ENCODE results near the gene LUZP2.
"Not testable (repeated sequence)": the region's sequence is repeated elsewhere in the genome, so short reads cannot be mapped to it uniquely, and the experiment has no call there.

Gene LUZP2

DNA sequence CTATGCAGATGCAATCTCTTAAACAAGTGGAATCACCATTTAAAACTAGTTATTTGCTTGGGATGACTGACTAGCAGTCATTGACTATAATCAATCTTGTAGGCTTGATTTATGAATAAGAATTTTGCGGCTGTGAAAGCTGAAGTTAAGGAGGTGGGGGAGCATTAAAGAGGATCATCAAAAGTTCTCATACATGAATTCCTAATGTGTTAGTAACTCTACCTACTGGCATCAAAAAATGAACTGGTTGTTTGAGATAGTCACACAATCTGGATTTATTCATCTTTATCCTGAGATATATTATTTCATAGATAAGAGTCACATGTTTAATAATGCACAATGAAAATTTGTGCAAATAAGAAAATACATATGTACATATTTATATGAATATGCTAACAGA, 393.6 kb downstream of the LUZP2 start:
- H3K4me3 ChIP-seq (ENCODE audit: low read depth, low read length), result no peak overlapping the region

DNA sequence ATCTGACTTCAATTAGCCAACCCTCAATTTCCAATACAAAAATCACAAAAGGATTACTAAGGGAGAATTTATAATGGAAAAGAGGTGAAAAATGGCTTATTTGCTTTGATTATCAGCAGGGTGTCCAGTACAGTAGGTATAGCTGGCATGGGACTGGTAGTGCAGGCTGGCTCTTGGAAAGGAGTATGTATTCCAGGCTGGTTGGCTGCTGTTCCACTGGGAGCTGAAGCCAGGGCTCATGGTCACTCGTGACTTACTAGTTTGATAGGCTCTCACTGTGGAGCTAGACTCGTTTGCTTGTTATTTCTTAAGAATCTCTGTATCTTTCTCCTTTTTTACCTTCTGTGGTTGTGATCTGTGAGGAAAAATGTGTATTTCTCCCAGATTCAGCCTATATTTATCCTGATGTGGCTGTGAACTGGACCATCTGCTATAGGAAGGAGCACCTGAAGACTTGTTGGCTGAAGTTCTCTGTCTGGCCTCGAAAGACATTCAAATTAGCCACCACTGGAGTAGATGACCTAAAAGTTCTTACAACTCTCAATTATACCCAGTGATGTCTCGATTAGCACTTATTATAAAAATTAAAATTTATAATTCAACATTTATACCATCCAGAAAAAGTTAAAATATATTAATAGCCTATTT, 395.1 kb downstream of the LUZP2 start:
- H3K4me3 ChIP-seq (ENCODE audit: low read depth, low read length), result not testable (repeated sequence)

DNA sequence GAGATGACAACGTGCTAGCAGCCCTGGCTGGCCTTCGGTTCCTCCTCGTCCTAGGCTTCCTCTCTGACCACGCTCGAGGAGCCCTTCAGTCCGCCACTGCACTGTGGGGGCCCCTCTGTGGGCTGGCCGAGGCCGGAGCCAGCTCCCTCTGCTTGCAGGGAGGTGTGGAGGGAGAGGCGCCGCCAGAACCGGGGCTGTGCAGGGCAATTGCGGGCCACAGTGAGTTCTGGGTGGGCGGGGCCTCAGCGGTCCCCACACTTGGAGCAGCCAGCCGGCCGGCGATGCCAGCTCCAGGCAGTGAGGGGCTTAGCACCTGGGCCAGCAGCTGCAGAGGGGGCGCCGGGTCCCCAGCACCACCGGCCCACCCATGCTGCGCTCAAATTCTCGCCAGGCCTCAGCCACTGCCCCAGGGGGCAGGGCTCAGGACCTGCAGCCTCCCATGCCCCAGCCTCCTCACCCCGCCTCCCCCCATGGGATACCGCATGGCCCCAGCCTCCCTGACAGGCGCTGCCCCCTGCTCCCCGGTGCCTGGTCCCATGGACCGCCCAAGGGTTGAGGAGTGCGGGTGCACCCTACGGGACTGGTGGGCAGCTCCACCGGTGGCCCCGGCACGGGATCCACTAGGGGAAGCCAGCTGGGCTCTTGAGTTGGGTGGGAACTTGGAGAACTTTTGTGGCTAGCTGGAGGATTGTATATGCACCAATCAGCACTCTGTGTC, 399.4 kb downstream of the LUZP2 start:
- H3K4me3 ChIP-seq (ENCODE audit: low read depth, low read length), result no peak overlapping the region

DNA sequence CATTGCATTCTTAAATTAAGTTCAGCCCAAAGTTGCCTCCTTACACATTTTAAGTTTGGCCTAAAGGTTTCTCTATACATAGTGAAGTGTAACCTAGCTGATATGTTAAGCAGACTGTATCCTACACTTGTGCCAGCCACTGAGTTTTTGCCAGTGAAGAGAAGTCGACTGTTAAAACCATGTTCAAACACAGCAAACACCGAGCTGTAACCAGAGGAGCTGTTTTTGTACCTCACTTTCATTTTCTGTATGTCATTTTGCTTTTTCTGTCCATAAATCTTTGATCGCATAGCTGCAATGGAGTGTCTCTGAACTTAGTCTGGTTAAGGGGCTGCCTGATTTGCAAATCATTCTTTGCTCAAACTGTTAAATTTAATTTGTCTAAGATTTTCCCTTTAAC, 403.7 kb downstream of the LUZP2 start:
- no peak overlapping the region for H3K4me3 ChIP-seq (ENCODE audit: low read depth, low read length)

DNA sequence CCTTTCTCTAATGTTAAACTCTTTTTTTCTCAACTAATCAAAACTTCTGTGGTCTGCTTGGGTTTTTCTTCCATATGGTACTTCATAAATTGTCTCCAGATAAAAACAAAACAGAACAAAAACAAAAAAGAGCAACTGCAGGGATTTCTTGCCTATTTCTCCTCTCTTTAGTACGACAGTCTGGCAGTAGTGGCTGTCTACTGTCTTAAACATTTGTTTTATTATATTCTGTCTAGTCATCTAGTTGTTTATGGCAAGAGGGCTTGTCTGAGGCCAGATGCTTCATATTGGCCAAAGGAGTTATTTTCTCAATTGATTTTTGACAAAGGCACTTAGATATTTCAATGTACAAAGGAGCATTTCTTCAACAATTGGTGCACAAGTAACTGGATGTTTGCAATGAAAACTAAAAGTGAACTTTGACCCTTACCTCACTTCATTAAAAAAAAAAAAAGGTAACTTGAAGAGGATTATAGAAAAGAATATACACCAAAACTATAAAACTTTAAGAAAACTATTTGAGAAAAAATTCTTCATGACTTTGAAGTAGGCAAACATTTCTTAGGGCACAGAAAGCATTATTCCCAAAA, 404.2 kb downstream of the LUZP2 start:
- no peak overlapping the region for H3K4me3 ChIP-seq (ENCODE audit: low read depth, low read length)

DNA sequence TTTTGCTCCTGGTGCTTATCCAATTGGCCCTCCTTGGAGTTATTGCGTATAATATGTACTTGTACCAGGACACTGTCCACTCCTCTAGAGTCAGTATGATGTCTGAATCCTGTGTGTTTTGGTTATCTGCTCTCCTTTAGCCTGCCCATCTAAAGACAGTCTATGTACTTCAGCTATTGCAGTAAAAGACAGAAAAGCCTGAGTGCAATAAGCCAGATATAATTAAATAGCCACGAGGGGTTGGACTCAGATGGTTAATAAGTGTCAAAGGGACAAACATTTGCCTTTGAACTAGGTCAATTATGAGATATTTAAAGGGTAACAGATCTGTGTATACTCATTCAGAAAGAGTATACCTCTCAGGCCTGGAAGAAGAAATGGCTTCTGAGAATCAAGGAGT, 406.7 kb downstream of the LUZP2 start:
- no peak overlapping the region for H3K4me3 ChIP-seq (ENCODE audit: low read depth, low read length)

DNA sequence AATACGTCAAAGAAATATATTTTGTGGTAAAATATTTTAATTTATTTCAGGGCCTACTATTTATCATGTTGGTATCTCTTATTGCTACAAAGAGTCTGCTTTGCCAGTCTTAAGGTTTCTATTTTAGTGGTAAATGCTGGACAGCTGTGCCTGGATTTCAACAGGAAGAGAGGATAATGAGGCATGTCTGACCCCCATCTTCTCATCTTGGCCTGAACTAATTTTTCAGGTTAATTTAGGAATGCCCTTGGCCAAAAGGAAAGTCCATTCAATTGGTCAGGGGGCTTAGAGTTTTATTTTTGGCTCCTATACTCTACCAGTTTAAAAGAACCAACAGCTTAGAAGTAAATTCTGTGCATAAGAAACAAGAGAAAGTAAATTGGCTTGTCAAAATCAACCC, 428.2 kb downstream of the LUZP2 start:
- H3K4me3 ChIP-seq (ENCODE audit: low read depth, low read length), result no peak overlapping the region

DNA sequence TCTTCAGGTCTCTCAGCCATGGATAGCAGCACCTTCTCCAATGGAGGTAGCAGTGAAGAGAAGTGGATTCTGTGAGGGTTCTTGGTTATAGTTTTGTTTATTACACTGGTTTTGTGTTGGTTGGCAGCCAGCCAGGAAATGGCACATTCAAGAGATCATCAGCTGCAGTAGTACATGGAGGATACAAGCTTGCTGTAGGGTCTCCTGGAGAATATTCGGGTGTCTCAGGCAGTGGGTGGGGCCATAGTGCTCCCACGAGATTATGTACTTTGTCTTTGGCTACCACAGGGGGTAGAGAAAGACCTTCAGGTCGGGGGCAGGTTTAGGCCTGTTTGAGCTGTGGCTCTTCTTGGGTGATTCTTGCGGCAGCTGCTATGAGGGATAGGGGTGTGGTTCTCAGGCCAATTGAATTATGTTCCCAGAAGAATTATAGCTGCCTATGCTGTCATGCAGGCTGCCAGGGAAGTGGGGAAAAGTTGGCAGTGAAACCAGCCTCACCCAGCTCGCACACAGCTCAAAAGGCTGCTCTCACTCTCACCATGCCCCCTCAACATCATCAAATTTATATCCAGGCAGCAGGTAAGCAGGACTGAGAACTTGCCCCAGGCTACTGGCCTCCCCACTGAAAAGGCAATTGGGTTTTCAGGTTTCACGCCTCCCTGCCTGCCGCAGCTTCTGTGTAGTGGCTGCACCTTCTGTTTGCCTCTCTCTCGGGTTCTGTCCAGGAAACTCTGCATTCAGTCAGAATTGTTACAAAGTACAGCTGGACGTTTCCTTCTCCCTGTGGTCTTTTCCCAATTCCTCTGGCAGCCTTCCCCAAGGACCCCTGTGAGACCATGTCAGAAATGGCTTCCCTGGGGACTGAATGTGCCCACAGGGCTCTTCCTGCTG, 435.5 kb downstream of the LUZP2 start:
- H3K4me3 ChIP-seq (ENCODE audit: low read depth, low read length), result no peak overlapping the region

DNA sequence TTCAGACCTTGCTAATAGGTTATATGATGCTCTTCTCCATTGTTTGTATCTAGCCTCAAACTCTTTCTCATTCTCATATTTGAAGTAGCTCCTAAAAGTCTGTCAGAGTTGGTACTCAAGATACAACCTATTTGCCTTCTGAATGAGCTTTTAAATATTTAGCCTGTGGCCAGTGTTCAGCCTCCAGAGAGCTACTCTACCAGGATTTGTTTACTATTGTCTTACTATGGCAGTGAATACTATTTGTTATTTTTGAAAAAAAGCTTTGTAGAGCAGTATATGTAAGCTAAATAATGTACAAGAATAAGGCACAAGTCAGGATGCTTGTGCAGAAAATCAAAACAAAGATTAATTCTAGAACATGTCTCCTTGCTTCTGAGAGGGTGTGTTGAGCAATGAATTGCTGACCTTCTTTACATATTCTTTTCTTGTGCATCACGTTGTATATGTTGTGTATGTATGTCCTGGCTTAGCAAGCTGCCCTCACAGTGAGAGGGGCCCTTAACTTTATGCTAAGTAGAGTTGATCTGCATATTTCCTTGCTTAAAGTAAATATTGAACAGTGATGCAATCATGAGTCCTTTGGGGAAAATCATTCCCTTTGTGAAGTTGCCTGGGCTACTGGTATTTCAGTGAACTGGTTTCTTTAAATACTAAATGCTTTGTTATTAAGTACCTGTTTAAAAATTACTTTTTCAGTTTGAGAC, 438.0 kb downstream of the LUZP2 start:
- no peak overlapping the region for H3K4me3 ChIP-seq (ENCODE audit: low read depth, low read length)

DNA sequence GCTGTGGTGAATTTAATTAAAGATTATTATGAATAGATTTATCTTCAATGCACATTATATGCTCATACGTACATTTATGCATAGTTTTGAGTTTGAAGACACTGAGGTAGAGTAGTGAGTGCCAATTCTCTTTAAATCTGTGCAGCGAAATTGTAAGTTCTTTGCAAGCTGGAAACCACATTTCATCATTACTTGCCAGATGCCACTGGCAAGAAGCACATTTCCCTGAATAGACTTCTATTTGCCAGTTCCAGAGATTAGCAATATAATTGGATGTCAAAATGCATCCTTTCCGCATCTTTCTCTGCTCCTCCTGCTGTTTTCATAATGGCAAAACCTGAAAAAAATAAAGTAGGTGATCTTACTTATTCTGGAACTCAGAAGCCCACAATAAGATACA, 448.0 kb downstream of the LUZP2 start:
- no peak overlapping the region for H3K4me3 ChIP-seq (ENCODE audit: low read depth, low read length)

DNA sequence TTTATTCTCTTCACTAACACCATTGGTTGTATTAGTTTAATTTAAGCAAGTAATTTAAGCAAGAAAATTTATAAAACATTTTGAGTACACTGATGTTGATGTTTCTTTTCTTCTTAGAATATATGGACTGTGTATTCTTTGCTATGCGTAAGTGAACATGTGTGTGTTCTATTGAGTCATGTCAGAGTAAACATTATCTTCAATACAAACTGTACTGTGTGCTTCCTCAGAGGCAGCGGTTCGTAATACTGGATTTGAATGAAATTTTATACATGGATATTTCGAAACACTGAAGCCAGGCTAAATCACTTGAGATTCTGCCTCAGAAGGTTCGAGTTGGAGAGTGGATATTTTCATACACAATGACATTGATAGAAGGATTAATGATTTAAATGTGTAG, 452.6 kb downstream of the LUZP2 start:
- no peak overlapping the region for H3K4me3 ChIP-seq (ENCODE audit: low read depth, low read length)

DNA sequence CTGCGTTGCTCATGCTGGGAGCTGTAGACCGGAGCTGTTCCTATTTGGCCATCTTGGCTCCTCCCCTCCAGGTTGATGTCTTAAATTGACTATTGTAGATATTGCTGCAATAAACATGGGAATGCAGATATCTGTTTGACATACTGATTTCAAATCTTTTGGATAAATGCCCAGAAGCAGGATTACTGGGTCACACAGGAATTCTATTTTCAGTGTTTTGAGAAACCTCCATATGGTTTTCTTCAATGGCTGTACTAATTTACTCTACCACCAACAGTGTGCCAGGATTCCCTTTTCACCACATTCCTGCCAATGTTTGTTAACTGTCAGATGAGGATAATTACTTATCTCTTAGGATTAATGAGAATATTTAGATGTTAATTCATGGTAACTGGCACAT, 467.0 kb downstream of the LUZP2 start:
- no peak overlapping the region for H3K4me3 ChIP-seq (ENCODE audit: low read depth, low read length)

DNA sequence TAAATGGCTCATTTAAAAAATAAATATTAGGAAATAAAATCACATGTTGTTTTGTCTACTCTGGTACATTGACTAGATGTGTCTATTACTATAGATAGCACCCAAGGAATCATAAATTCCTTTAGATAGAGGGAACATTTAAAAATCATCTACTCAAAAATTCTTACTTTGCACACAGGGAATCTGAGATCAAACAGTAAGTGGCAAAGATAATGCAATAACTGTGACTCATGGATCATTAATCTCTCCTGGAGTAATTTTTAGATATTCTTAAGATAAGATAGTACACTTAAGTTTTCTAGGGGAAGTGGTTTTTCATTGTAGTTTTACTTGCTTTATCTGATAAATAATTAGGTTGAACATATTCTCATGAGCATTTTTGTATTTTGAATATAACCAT, 468.9 kb downstream of the LUZP2 start:
- no peak overlapping the region for H3K4me3 ChIP-seq (ENCODE audit: low read depth, low read length)

DNA sequence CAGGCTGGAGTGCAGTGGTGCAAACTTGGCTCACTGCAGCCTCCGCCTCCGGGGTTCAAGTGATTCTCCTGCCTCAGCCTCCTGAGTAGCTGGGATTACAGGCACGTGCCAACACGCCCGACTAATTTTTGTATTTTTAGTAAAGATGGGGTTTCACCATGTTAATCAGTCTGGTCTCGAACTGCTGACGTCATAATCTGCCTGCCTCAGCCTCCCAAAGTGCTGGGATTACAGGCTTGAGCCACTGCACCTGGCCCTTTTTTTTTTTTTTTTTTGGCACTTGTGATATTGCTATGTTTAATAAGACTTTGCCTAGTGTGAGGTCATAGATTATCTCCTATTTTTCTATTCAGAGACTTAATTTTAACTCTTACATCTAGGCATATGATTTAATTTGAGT, 497.1 kb downstream of the LUZP2 start:
- H3K4me3 ChIP-seq (ENCODE audit: low read depth, low read length), result not testable (repeated sequence)

DNA sequence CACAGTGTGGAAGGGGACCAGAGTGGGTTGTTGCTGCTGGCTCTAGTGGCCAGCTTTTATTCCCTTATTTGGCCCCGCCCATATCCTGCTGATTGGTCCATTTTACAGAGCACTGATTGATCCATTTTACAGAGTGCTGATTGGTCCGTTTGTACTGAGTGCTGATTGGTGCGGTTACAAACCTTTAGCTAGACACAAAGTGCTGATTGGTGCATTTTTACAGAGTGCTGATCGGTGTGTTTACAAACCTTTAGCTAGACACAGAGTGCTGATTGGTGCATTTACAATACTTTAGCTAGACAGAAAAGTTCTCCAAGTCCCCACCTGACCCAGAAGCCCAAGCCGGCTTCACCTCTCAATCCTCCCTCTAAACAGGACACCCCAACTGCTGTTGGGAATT, 503.1 kb downstream of the LUZP2 start:
- H3K4me3 ChIP-seq (ENCODE audit: low read depth, low read length), result not testable (repeated sequence)

DNA sequence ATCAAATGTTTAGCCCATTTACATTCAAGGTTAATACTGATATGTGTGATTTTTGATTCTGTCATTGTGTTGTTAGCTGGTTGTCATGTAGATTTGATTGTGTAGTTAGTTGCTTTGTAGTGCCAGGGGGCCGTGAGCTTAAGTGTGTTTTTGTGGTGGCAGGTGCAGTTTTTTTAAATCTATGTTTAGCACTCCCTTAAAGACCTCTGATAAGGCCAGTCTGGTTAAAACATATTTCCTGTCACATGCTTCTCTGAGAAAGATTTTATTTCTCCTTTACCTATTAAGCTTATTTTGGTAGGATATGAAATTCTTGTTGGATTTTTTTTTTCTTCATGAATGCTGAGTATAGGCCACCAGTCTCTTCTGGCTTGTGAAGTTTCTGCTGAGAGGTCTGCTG, 540.6 kb downstream of the LUZP2 start:
- H3K4me3 ChIP-seq (ENCODE audit: low read depth, low read length), result no peak overlapping the region

DNA sequence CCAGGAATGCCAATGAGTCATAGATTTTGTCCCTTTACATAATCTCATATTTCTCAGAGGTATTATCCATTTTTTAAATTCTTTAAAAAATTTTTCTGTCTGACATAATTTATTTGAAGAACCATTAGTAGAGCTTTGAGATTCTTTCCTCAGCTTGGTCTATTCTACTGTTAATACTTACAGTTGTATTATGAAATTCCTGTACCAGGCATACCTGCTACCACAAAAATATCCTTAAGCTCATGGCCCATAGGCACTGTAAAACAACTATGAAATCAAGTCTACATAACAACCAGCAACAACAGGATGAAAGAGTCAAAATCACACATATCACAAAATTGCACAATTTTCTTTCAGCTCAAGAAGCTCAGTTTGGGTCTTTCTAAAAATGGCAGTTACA, 541.3 kb downstream of the LUZP2 start:
- H3K4me3 ChIP-seq (ENCODE audit: low read depth, low read length), result no peak overlapping the region

DNA sequence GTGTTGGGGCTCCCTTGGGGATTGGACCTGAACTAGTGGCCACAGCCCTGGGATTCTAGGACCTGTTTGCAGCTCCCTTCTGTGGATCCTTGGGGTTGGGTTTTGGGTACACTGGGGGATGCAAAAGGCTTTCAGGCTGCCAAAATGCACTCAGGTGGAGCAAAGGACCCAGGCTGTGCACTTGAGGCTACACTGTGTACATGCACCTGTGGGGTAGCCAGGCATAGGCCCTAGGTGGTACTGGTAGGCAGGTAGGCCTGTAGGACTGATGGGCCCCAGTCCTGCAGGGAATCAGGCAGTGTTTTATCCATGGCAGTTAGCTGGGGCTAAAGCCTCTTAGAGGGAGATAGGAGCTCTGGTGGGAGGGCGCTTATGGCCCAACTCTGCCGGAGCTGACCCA, 542.3 kb downstream of the LUZP2 start:
- H3K4me3 ChIP-seq (ENCODE audit: low read depth, low read length), result no peak overlapping the region

DNA sequence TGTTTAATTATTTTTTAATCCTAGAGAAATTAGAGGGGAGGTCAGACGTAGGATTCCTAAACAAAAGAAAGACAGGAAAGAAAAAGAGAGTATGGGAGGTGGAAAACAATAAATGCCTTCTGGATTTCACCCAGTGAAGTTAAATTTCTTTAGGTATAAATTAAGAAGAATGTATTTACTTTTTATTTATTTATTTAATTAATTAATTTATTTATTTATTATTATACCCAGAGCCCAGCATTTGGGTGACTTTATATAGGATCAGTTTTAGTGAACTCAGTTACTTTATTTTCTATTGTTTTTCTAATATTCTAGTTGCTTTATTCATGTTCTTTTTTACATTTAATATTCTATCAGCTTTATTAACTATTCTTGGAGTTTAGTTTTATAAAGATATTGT, 551.8 kb downstream of the LUZP2 start:
- no peak overlapping the region for H3K4me3 ChIP-seq (ENCODE audit: low read depth, low read length)

DNA sequence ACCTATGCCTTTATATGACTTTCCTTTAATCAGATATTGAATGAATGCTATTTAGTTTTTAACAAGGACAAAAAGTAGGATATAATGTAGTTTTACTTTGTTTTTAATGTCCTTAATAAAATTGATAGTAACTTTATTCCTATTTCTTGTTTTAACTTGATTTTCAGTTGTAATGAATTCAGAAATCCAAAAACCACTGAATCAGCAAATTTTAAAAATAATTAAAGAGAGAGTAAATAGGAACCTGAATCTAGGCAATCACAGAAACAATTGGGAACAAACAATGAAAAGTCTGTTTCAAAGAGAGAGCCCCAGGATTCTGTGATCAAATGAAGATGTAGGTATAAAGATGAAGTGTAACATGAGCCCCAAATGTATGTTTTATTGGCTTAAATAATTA, 556.0 kb downstream of the LUZP2 start:
- no peak overlapping the region for H3K4me3 ChIP-seq (ENCODE audit: low read depth, low read length)

DNA sequence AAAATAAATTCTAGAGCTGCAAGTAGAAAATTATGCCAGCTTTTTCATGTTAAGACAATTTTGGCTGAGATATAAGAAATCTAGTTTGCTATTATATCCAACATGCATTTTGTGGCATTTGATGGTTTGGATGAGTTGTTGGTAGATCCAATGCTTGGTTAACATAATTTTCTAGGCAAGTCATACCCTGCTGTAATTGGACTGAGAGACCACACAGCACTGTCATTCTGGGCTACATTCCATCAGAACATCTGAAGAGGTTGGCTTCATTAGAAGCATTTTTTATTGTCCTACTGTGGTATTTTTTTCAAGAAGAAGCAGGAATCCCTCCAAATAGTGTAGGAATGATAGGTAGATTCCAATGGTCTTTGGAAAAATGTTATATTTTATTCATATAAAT, 561.0 kb downstream of the LUZP2 start:
- H3K4me3 ChIP-seq (ENCODE audit: low read depth, low read length), result no peak overlapping the region
